ENCODE results near the gene HDAC1.

HDAC1 gene

GRCh38 chr1:32329931-32330466 lies 38.1 kb downstream of the HDAC1 start:
- H3K4me3 ChIP-seq (ENCODE audit: insufficient read depth, low read length, poor library complexity, severe bottlenecking): no peak overlapping the region
- H2AFZ ChIP-seq (ENCODE audit: low read depth, low read length, severe bottlenecking): no peak overlapping the region
- H3K36me3 ChIP-seq (ENCODE audit: low read length): peaks cover 8% of the 10 kb centered on the region

GRCh38 chr1:32330558-32331151 lies 38.8 kb downstream of the HDAC1 start:
- Histone ChIP-seq H3K9me2 (replicated peaks; ENCODE audit: insufficient read depth, low read length) (no peaks in the 10 kb centered on the region), H3K27me3 (ENCODE audit: low read length) (no peaks in the 10 kb centered on the region), H3K79me2 (ENCODE audit: insufficient read depth, low read length) (peaks cover 10% of the 10 kb centered on the region; the same call in 1 of the 2 replicates), H3K4me3 (ENCODE audit: insufficient read depth, low read length, poor library complexity, severe bottlenecking) (no peak overlapping the region), H3F3A (ENCODE audit: insufficient read depth) (peaks cover 43% of the 10 kb centered on the region), H3K27ac (ENCODE audit: low read depth, low read length) (no peak overlapping the region), H3K36me3 (ENCODE audit: low read length) (peaks cover 2% of the 10 kb centered on the region), H3K9me3 (ENCODE audit: insufficient read depth, low read length) (no peaks in the 10 kb centered on the region), H2AFZ (ENCODE audit: low read depth, low read length, severe bottlenecking) (no peak overlapping the region), H4K20me1 (ENCODE audit: low read depth, low read length) (no peaks in the 10 kb centered on the region), H3K4me2 (ENCODE audit: low read depth, low read length, poor library complexity, severe bottlenecking) (no peak overlapping the region), H3K9ac (ENCODE audit: low read length) (no peak overlapping the region)
- TF ChIP-seq EZH2phosphoT487 (conservative IDR thresholded peaks at IDR 0.05; ENCODE audit: low read length) (no peak), CTCF (IDR thresholded peaks at IDR 0.05; ENCODE audit: insufficient read depth, low read length, poor library complexity, severe bottlenecking) (no peak)

More at GRCh38 chr1:32329931-32330466, 38.1 kb downstream of the HDAC1 start:
- no peak for TF ChIP-seq CTCF (IDR thresholded peaks at IDR 0.05; ENCODE audit: insufficient read depth, low read length, poor library complexity, severe bottlenecking)
- TF ChIP-seq EZH2phosphoT487 (conservative IDR thresholded peaks at IDR 0.05; ENCODE audit: low read length): no peak
- H3K4me2 ChIP-seq (ENCODE audit: low read depth, low read length, poor library complexity, severe bottlenecking): no peak overlapping the region
- no peaks in the 10 kb centered on the region for H3K9me3 ChIP-seq (ENCODE audit: insufficient read depth, low read length)
- H3K9me2 ChIP-seq (replicated peaks; ENCODE audit: insufficient read depth, low read length): no peaks in the 10 kb centered on the region
- H3K9ac ChIP-seq (ENCODE audit: low read length): no peak overlapping the region
- peaks cover 47% of the 10 kb centered on the region for H3F3A ChIP-seq (ENCODE audit: insufficient read depth)
- no peaks in the 10 kb centered on the region for H4K20me1 ChIP-seq (ENCODE audit: low read depth, low read length)
- no peak overlapping the region for H3K27ac ChIP-seq (ENCODE audit: low read depth, low read length)
- no peaks in the 10 kb centered on the region for H3K27me3 ChIP-seq (ENCODE audit: low read length)
- peaks cover 5% of the 10 kb centered on the region; the same call in 1 of the 2 replicates for H3K79me2 ChIP-seq (ENCODE audit: insufficient read depth, low read length)

GRCh38 chr1:32331549-32331948 lies 39.7 kb downstream of the HDAC1 start:
- no peak overlapping the region for H3K9ac ChIP-seq (ENCODE audit: low read length)
- TF ChIP-seq CTCF (IDR thresholded peaks at IDR 0.05; ENCODE audit: insufficient read depth, low read length, poor library complexity, severe bottlenecking) (no peak), EZH2phosphoT487 (conservative IDR thresholded peaks at IDR 0.05; ENCODE audit: low read length) (no peak)
- no peak overlapping the region for H3K4me2 ChIP-seq (ENCODE audit: low read depth, low read length, poor library complexity, severe bottlenecking)
- H3K79me2 ChIP-seq (ENCODE audit: insufficient read depth, low read length): peaks cover 10% of the 10 kb centered on the region; the same call in 1 of the 2 replicates
- no peaks in the 10 kb centered on the region for H3K27me3 ChIP-seq (ENCODE audit: low read length)
- H3K4me3 ChIP-seq (ENCODE audit: insufficient read depth, low read length, poor library complexity, severe bottlenecking): no peak overlapping the region
- peak overlapping the region; percentile 68; the same call in 1 of the 2 replicates for H3K27ac ChIP-seq (ENCODE audit: low read depth, low read length)
- no peaks in the 10 kb centered on the region for H3K9me2 ChIP-seq (replicated peaks; ENCODE audit: insufficient read depth, low read length)
- H3K9me3 ChIP-seq (ENCODE audit: insufficient read depth, low read length): no peaks in the 10 kb centered on the region
- no peaks in the 10 kb centered on the region for H4K20me1 ChIP-seq (ENCODE audit: low read depth, low read length)
- no peak overlapping the region for H2AFZ ChIP-seq (ENCODE audit: low read depth, low read length, severe bottlenecking)
- H3K36me3 ChIP-seq (ENCODE audit: low read length): peaks cover 2% of the 10 kb centered on the region
- H3F3A ChIP-seq (ENCODE audit: insufficient read depth): peaks cover 43% of the 10 kb centered on the region
